Transverse colon (tissue), 4 donors: ENCODE results near the gene CAMTA1. TPM values are rescaled to one million over a fixed set of nuclear protein-coding genes. Genes with fewer than 3 reads are reported as not detected.

Experiments used
- DNase-seq: peaks from one replicate; pipeline ENCODE4 v3.0.0-alpha.2; 2019
- H3K27ac ChIP-seq, 4 donors: fragments of 200-600 bp; sonication (generic); 2 replicates each; pipeline ENCODE4 v1.5.1; 2016 to 2018; ENCODE audit warnings: inconsistent platforms in 4 of 4
- H3K27me3 ChIP-seq: fragments of 200-600 bp; sonication (generic); 2 replicates; pipeline ENCODE4 v1.5.1; 2017; ENCODE audit warnings: inconsistent platforms
- H3K36me3 ChIP-seq, 4 donors: fragments of 200-600 bp; sonication (generic); 2 replicates each; pipeline ENCODE4 v1.5.1; 2017 to 2019; ENCODE audit warnings: inconsistent platforms in 4 of 4
- H3K4me1 ChIP-seq, 4 donors: fragments of 200-600 bp; sonication (generic); 2 replicates each; pipeline ENCODE4 v1.5.1; 2017 to 2020; ENCODE audit warnings: inconsistent platforms in 4 of 4
- H3K4me3 ChIP-seq, 4 donors: fragments of 200-600 bp; sonication (generic); 1 replicate in 1 of 4; 2 replicates in 3 of 4; pipeline versions ENCODE4 v1.5.1 to v1.6.1; 2017 to 2019; ENCODE audit warnings: inconsistent platforms in 4 of 4
- H3K9me3 ChIP-seq, 2 donors: fragments of 200-600 bp; sonication (generic); 2 replicates each; pipeline ENCODE4 v1.5.1; 2017 to 2019; ENCODE audit warnings: inconsistent platforms in 2 of 2
- CTCF ChIP-seq, 5 experiments: fragments of 200-600 bp in 3 of 5; fragments of 450-650 bp in 2 of 5; sonication (generic) in 3 of 5; IDR thresholded peaks; 1 replicate in 2 of 5; 2 replicates in 3 of 5; pipeline ENCODE4 v1.5.1; 2016 to 2017; ENCODE audit warnings: antibody characterized with exemption in 5 of 5, inconsistent platforms in 3 of 5, mild to moderate bottlenecking in 2 of 5, moderate library complexity in 1 of 5
- EP300 ChIP-seq: sonication (generic); formaldehyde crosslinking; IDR thresholded peaks from one replicate; pipeline ENCODE4 v1.6.1; 2017; ENCODE audit warnings: antibody characterized with exemption, low read depth
- POLR2A ChIP-seq: fragments of 450-650 bp; IDR thresholded peaks from one replicate; pipeline ENCODE4 v1.6.1; 2016; ENCODE audit warnings: antibody characterized with exemption, mild to moderate bottlenecking, moderate library complexity
- POLR2AphosphoS5 ChIP-seq, 3 donors: sonication (generic); formaldehyde crosslinking; IDR thresholded peaks; one replicate each; pipeline ENCODE4 v1.6.1; 2016; ENCODE audit warnings: antibody characterized with exemption in 3 of 3
- WGBS, 2 donors: methylation state at CpG; one replicate each; pipeline ENCODE4 v1.1.5; 2018; ENCODE audit warnings: low coverage in 1 of 2; 5-methylcytosine and 5-hydroxymethylcytosine counted together
- in situ Hi-C, 4 donors: fragments of 200-750 bp; cut with MboI; loops; one replicate each; pipeline versions ENCODE4 v1.15.0 to v1.15.1; 2017; ENCODE audit warnings: low sequenced_read_pairs in 3 of 4, low pct_ligation_motif_present in 1 of 4, low pct_unique_long_range_greater_than_20kb in 1 of 4
- intact Hi-C: fragments of 100-400 bp; cut with DNase I; formaldehyde crosslinking; loops from one replicate; pipeline ENCODE4 v1.15.1; 2023; ENCODE audit warnings: low total_unique reads
- total RNA-seq, 4 donors: library from RNA; depleted of rRNA; stranded (reverse); fragments of >200 nt; gene quantifications; one replicate each; pipeline ENCODE4 v1.1.0, GENCODE V29; 2016

Gene CAMTA1
- total RNA-seq, 4 donors from 2014 or later, result 93.8 to 268 (median 130) TPM

GRCh38 chr1:6745073-6745472 is 40.2 kb upstream of the CAMTA1 start:
- in situ Hi-C loops, result loop anchor here (25.0 kb wide), 3 partner anchors 142 to 342 kb away; no protein-coding TSS in a partner anchor
- H3K4me1 ChIP-seq, result peaks cover 0 to 18% (median 7%) of the 10 kb centered on the region in 4 donors
- H3K36me3 ChIP-seq, result no peaks in the 10 kb centered on the region
- H3K27ac ChIP-seq, result no peak overlapping the region
- DNase-seq, result no peak
- intact Hi-C loops, result no loop called here
- TF ChIP-seq EP300 (no peak), POLR2AphosphoS5 (IDR thresholded peaks at IDR 0.05) (no peak), CTCF (IDR thresholded peaks at IDR 0.05) (no peak), POLR2A (no peak)
- no peaks in the 10 kb centered on the region for H3K9me3 ChIP-seq
- no peaks in the 10 kb centered on the region for H3K27me3 ChIP-seq
- H3K4me3 ChIP-seq, result no peak overlapping the region
- 79 to 90% methylated on average over 2 to 5 of the region's 5 CpGs for WGBS, 2 donors

GRCh38 chr1:6747674-6748073 is 37.6 kb upstream of the CAMTA1 start:
- TF ChIP-seq POLR2AphosphoS5 (IDR thresholded peaks at IDR 0.05) (no peak), POLR2A (no peak), CTCF (IDR thresholded peaks at IDR 0.05) (no peak), EP300 (no peak)
- no peak overlapping the region for H3K27ac ChIP-seq
- in situ Hi-C loops, result loop anchor here (25.0 kb wide), 3 partner anchors 140 to 340 kb away; no protein-coding TSS in a partner anchor
- no peak for DNase-seq
- no peaks in the 10 kb centered on the region for H3K9me3 ChIP-seq
- H3K4me1 ChIP-seq, result peaks cover 0 to 31% (median 7%) of the 10 kb centered on the region in 4 donors
- H3K4me3 ChIP-seq, result no peak overlapping the region
- intact Hi-C loops, result no loop called here
- 67 to 75% methylated on average over 2 of the region's 2 CpGs for WGBS, 2 donors
- H3K27me3 ChIP-seq, result no peaks in the 10 kb centered on the region
- H3K36me3 ChIP-seq, result no peaks in the 10 kb centered on the region

GRCh38 chr1:6750490-6750889 is 34.8 kb upstream of the CAMTA1 start:
- H3K27me3 ChIP-seq, result no peaks in the 10 kb centered on the region
- 60 to 66% methylated on average over 4 of the region's 4 CpGs for WGBS, 2 donors
- H3K9me3 ChIP-seq, result no peaks in the 10 kb centered on the region
- no peaks in the 10 kb centered on the region for H3K36me3 ChIP-seq
- peaks cover 0 to 23% (median 5%) of the 10 kb centered on the region in 4 donors for H3K4me1 ChIP-seq
- DNase-seq, result no peak
- in situ Hi-C loops (no loop called here), intact Hi-C loops (no loop called here)
- no peak overlapping the region for H3K4me3 ChIP-seq
- TF ChIP-seq EP300, result no peak
- no peak for TF ChIP-seq CTCF (IDR thresholded peaks at IDR 0.05)
- TF ChIP-seq POLR2AphosphoS5 (IDR thresholded peaks at IDR 0.05), result no peak
- TF ChIP-seq POLR2A, result no peak
- H3K27ac ChIP-seq, result peak overlapping the region in 2 of 4 donors; percentile 55 to 59

GRCh38 chr1:6753320-6754140 is 31.7 kb upstream of the CAMTA1 start:
- Histone ChIP-seq H3K27ac (no peak overlapping the region), H3K27me3 (no peaks in the 10 kb centered on the region), H3K4me3 (no peak overlapping the region), H3K36me3 (no peaks in the 10 kb centered on the region), H3K4me1 (peaks cover 0 to 27% (median 2%) of the 10 kb centered on the region in 4 donors), H3K9me3 (no peaks in the 10 kb centered on the region)
- 83% methylated on average over 7 to 10 of the region's 10 CpGs for WGBS, 2 donors
- in situ Hi-C loops, result no loop called here
- intact Hi-C loops, result no loop called here
- no peak for TF ChIP-seq CTCF (IDR thresholded peaks at IDR 0.05)
- no peak for TF ChIP-seq EP300
- TF ChIP-seq POLR2AphosphoS5 (IDR thresholded peaks at IDR 0.05), result no peak
- no peak for TF ChIP-seq POLR2A
- DNase-seq, result no peak
